ENCODE data around the gene USP24. TPM values are rescaled to one million over a fixed set of nuclear protein-coding genes. Genes with fewer than 3 reads are reported as not detected.

The USP24 gene
- total RNA-seq, 1 donor, result 43.1 TPM

- no peak overlapping the region for H3K4me3 ChIP-seq (ENCODE audit: insufficient read depth, low read length)
- no peaks in the 10 kb centered on the region for H3K27me3 ChIP-seq (ENCODE audit: insufficient read depth, low read length)
- no peaks in the 10 kb centered on the region for H3K79me2 ChIP-seq (ENCODE audit: insufficient read depth, low read length)
- no peaks in the 10 kb centered on the region for H3K9me3 ChIP-seq (ENCODE audit: low read depth, low read length)
- H4K20me1 ChIP-seq (ENCODE audit: insufficient read depth, low read length), result no peaks in the 10 kb centered on the region
- H3K4me2 ChIP-seq (ENCODE audit: insufficient read depth, low read length), result no peak overlapping the region
- H3K27ac ChIP-seq (ENCODE audit: low read depth, low read length), result no peak overlapping the region
- H3K36me3 ChIP-seq (ENCODE audit: insufficient read depth, low read length), result peaks cover 64% of the 10 kb centered on the region
- no peaks in the 10 kb centered on the region for H3K4me1 ChIP-seq (ENCODE audit: insufficient read depth, low read length)
- H2AFZ ChIP-seq (ENCODE audit: low read length), result no peak overlapping the region
- TF ChIP-seq CTCF (IDR thresholded peaks at IDR 0.05; ENCODE audit: extremely low read depth, low read depth, low read length), result no peak
- DNase-seq (ENCODE audit: insufficient read length, low spot score, missing footprints), result no peak
Observed at GRCh38 chr1:55107101-55107500, 108.1 kb downstream of the USP24 start.

- Histone ChIP-seq H3K27ac (ENCODE audit: low read depth, low read length) (no peak overlapping the region), H3K4me3 (ENCODE audit: insufficient read depth, low read length) (no peak overlapping the region), H4K20me1 (ENCODE audit: insufficient read depth, low read length) (no peaks in the 10 kb centered on the region), H3K9me3 (ENCODE audit: low read depth, low read length) (no peaks in the 10 kb centered on the region), H3K4me1 (ENCODE audit: insufficient read depth, low read length) (no peaks in the 10 kb centered on the region), H3K79me2 (ENCODE audit: insufficient read depth, low read length) (no peaks in the 10 kb centered on the region), H3K4me2 (ENCODE audit: insufficient read depth, low read length) (no peak overlapping the region), H3K36me3 (ENCODE audit: insufficient read depth, low read length) (peaks cover 73% of the 10 kb centered on the region), H2AFZ (ENCODE audit: low read length) (no peak overlapping the region), H3K27me3 (ENCODE audit: insufficient read depth, low read length) (no peaks in the 10 kb centered on the region)
- no peak for TF ChIP-seq CTCF (IDR thresholded peaks at IDR 0.05; ENCODE audit: extremely low read depth, low read depth, low read length)
- no peak for DNase-seq (ENCODE audit: insufficient read length, low spot score, missing footprints)
Observed at GRCh38 chr1:55103891-55104290, 111.3 kb downstream of the USP24 start.

GRCh38 chr1:55095095-55095494 lies 120.1 kb downstream of the USP24 start:
- no peak overlapping the region for H2AFZ ChIP-seq (ENCODE audit: low read length)
- no peaks in the 10 kb centered on the region for H3K4me1 ChIP-seq (ENCODE audit: insufficient read depth, low read length)
- H3K9me3 ChIP-seq (ENCODE audit: low read depth, low read length), result no peaks in the 10 kb centered on the region
- H4K20me1 ChIP-seq (ENCODE audit: insufficient read depth, low read length), result no peaks in the 10 kb centered on the region
- H3K4me2 ChIP-seq (ENCODE audit: insufficient read depth, low read length), result no peak overlapping the region
- no peak overlapping the region for H3K27ac ChIP-seq (ENCODE audit: low read depth, low read length)
- no peaks in the 10 kb centered on the region for H3K27me3 ChIP-seq (ENCODE audit: insufficient read depth, low read length)
- DNase-seq (ENCODE audit: insufficient read length, low spot score, missing footprints), result no peak
- TF ChIP-seq CTCF (IDR thresholded peaks at IDR 0.05; ENCODE audit: extremely low read depth, low read depth, low read length), result no peak
- peaks cover 88% of the 10 kb centered on the region for H3K36me3 ChIP-seq (ENCODE audit: insufficient read depth, low read length)
- H3K79me2 ChIP-seq (ENCODE audit: insufficient read depth, low read length), result no peaks in the 10 kb centered on the region
- H3K4me3 ChIP-seq (ENCODE audit: insufficient read depth, low read length), result no peak overlapping the region

DNA sequence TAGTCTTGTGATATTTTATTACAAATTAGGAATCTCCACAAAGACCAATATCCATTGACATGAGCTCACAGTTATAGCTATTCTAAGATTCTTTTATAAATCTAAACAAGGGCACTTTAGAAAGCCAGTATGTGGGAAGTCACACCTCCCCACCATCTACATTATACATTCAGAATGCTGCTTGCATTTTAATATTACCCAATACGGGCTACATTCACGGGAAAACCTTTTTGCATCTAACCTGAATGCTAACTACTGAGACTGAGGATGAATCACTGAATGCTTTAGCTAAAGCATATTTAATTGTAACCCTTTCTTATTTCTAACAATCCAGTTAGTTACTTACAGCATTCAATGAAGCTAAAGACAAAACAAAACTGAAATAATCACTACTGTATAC lies 122.7 kb downstream of the USP24 start:
- Histone ChIP-seq H3K4me2 (ENCODE audit: insufficient read depth, low read length) (no peak overlapping the region), H3K27ac (ENCODE audit: low read depth, low read length) (no peak overlapping the region), H3K36me3 (ENCODE audit: insufficient read depth, low read length) (peaks cover 87% of the 10 kb centered on the region), H3K4me3 (ENCODE audit: insufficient read depth, low read length) (no peak overlapping the region), H2AFZ (ENCODE audit: low read length) (no peak overlapping the region), H3K79me2 (ENCODE audit: insufficient read depth, low read length) (no peaks in the 10 kb centered on the region), H3K9me3 (ENCODE audit: low read depth, low read length) (no peaks in the 10 kb centered on the region), H3K27me3 (ENCODE audit: insufficient read depth, low read length) (no peaks in the 10 kb centered on the region), H4K20me1 (ENCODE audit: insufficient read depth, low read length) (no peaks in the 10 kb centered on the region), H3K4me1 (ENCODE audit: insufficient read depth, low read length) (no peaks in the 10 kb centered on the region)
- no peak for DNase-seq (ENCODE audit: insufficient read length, low spot score, missing footprints)
- no peak for TF ChIP-seq CTCF (IDR thresholded peaks at IDR 0.05; ENCODE audit: extremely low read depth, low read depth, low read length)

All from osteoblast (primary cell).